SK-N-SH (cell line): ENCODE results near the gene AK4.

Experiments used
- FOSL2 ChIP-seq: IDR thresholded peaks from 2 replicates; pipeline ENCODE4 v1.4.0; 2012; ENCODE audit warnings: low read depth, mild to moderate bottlenecking, moderate library complexity, borderline replicate concordance
- REST ChIP-seq: IDR thresholded peaks from 2 replicates; pipeline ENCODE4 v1.6.1; 2012; ENCODE audit warnings: mild to moderate bottlenecking, low read depth, low read length, moderate library complexity

GRCh38 chr1:65269612-65270011, 121.6 kb downstream of the AK4 start:
- TF ChIP-seq REST (no peak), FOSL2 (no peak)
